Lower leg skin (tissue), 3 donors: Measurements from ENCODE around the gene EPYC.

Experiments
- POLR2A ChIP-seq, 2 donors: fragments of 450-650 bp; IDR thresholded peaks; one replicate each; pipeline ENCODE4 v1.6.1; 2016 to 2017; ENCODE audit warnings: antibody characterized with exemption in 2 of 2, mild to moderate bottlenecking in 1 of 2, moderate library complexity in 1 of 2
- TF ChIP-seq, protein P1 (sequence below), 3 donors: fragments of 450-650 bp; IDR thresholded peaks; one replicate each; pipeline ENCODE4 v1.5.1; 2016; ENCODE audit warnings: antibody characterized with exemption in 3 of 3, mild to moderate bottlenecking in 3 of 3, moderate library complexity in 2 of 3

DNA sequence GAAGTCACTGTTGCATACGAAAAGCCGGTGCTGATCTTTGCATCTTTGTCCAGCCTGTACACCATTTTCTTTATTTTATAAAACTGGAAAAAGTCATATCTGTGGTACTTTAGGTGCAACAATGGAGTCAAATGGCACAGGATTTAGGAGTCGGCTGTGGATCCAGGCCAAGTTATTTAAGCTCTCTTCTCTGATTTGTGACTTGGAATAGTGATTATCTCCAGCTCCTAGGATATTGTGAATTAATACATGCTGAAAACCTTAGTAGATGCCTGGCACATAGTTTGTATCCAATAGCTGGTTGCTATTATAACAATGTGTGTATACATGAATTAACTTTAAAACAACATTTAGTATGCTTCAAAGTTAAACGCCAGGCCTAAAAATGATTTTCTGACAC, 43.6 kb downstream of the EPYC start:
- no peak for TF ChIP-seq POLR2A (IDR thresholded peaks at IDR 0.05)
- TF ChIP-seq, protein P1, sequence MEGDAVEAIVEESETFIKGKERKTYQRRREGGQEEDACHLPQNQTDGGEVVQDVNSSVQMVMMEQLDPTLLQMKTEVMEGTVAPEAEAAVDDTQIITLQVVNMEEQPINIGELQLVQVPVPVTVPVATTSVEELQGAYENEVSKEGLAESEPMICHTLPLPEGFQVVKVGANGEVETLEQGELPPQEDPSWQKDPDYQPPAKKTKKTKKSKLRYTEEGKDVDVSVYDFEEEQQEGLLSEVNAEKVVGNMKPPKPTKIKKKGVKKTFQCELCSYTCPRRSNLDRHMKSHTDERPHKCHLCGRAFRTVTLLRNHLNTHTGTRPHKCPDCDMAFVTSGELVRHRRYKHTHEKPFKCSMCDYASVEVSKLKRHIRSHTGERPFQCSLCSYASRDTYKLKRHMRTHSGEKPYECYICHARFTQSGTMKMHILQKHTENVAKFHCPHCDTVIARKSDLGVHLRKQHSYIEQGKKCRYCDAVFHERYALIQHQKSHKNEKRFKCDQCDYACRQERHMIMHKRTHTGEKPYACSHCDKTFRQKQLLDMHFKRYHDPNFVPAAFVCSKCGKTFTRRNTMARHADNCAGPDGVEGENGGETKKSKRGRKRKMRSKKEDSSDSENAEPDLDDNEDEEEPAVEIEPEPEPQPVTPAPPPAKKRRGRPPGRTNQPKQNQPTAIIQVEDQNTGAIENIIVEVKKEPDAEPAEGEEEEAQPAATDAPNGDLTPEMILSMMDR (IDR thresholded peaks at IDR 0.05), result no peak
